Activated CD8-positive, alpha-beta memory T cell treated with anti-CD3 and anti-CD28 coated beads, Interleukin-2, amount 50 U/mL, for 24 hours (primary cell): ENCODE measurements around the gene CX3CL1.

Experiments
- DNase-seq: peaks from one replicate; pipeline ENCODE4 v3.0.0-alpha.2; 2020; ENCODE audit errors: extremely low read depth

CX3CL1 gene

DNA sequence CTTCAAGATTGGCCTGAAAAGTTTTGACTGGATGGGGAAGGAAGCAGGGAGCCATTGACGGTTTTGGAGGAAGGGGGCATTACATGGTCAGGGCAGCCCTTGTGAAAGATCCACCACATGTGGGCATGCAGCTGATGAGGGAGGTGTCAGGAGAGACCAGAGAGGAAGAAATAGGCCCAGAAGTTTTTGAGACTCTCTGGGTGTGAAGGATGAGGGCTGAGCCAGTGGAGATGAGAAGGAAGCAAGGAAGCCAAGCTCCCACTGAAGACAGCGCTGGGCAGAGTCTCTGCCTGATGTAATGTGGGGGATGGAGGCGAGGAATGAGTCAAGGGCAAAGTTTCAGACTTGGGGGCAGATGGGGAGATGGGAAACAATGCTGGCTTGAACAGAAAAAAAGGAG lies 32.8 kb downstream of the CX3CL1 start:
- DNase-seq, result no peak

GRCh38 chr16:57406881-57407280 lies 34.6 kb downstream of the CX3CL1 start:
- DNase-seq, result no peak

- no peak for DNase-seq
Measured at GRCh38 chr16:57407521-57408353, 35.4 kb downstream of the CX3CL1 start.

GRCh38 chr16:57409065-57409464 lies 36.8 kb downstream of the CX3CL1 start:
- no peak for DNase-seq

- DNase-seq, result no peak
Measured at GRCh38 chr16:57409870-57410587, 37.7 kb downstream of the CX3CL1 start.

- DNase-seq, result no peak
Measured at GRCh38 chr16:57411362-57411976, 39.2 kb downstream of the CX3CL1 start.

- DNase-seq, result no peak
Measured at GRCh38 chr16:57412584-57412983, 40.3 kb downstream of the CX3CL1 start.

DNA sequence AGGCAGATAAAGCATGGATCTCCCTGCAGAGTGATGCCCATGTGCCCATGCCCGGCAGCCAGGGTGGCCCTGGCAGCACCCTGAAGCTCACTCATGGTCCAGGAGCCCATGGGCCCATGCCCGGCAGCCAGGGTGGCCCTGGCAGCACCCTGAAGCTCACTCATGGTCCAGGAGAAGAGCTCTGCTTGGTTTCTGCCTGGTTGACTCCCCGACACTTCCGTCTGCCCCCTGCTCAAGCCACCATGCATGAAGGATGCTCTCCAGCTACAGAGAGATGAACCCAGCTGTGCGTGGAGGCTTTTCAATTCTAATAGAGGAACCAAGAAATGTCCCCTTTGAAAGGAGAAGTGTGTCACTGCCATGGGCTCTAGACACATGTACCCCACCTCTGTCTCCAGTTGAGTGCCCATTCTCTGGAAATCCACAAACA lies 41.0 kb downstream of the CX3CL1 start:
- DNase-seq, result no peak

- DNase-seq, result no peak
Measured at GRCh38 chr16:57413733-57414132, 41.4 kb downstream of the CX3CL1 start.

GRCh38 chr16:57416084-57416483 lies 43.8 kb downstream of the CX3CL1 start:
- DNase-seq, result no peak

GRCh38 chr16:57419506-57419905 lies 47.2 kb downstream of the CX3CL1 start:
- DNase-seq, result no peak

GRCh38 chr16:57422026-57422944 lies 50.0 kb downstream of the CX3CL1 start:
- no peak for DNase-seq

DNA sequence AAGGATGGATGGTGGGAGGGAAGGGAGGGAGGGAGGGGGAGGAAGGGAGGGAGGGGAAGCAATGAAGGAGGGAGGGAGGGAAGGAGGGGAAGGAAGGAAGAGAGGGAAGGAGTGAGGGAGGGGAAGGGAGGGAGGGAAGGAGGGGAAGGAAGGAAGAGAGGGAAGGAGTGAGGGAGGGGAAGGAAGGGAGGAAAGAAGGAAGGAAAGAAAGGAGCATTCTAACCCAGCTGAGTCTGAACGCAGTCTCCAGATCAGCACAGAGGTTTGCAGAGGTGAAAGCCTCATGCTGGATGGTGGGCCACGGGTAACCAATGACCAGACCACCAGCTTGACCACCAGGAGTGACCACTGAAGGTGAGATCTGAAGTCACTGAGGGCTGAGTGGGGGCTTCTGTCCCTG lies 50.9 kb downstream of the CX3CL1 start:
- DNase-seq, result no peak

DNA sequence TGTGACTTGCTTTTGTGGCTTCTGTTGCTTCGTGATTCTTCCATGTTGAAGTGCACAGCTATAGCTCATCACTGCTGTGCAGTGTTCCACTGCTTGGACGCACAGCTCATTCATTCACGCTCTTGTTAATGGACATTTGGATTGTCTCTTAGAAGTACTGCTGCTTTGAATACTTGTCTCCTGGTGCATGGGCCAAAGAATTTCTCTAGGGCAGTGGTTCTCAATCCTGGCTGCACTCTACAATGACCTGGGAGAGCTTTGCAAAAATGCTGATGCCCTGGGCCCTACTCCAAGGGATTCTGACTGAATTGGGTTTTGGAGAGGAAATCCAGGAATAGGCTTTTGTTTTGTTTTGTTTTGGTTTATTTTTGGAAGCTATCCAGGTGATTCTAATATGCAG lies 52.3 kb downstream of the CX3CL1 start:
- no peak for DNase-seq

- DNase-seq, result no peak
Measured at GRCh38 chr16:57426356-57426755, 54.1 kb downstream of the CX3CL1 start.

DNA sequence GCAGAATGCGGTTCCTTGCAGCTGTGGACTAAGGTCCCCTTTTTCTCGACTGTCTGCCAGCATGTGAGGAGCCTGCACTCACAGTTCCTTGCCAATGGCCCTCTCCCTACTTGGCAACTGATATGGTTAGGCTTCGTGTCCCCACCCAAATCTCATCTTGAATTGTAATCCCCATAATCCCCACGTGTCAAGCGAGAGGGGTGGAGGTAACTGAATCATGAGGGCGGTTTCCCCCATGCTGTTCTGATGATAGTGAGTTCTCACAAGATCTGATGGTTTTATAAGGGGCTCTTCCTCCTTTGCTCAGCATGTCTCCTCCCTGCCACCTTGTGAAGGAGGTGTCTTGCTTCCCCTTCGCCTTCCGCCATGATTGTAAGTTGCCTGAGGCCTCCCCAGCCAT lies 55.0 kb downstream of the CX3CL1 start:
- DNase-seq, result no peak

DNA sequence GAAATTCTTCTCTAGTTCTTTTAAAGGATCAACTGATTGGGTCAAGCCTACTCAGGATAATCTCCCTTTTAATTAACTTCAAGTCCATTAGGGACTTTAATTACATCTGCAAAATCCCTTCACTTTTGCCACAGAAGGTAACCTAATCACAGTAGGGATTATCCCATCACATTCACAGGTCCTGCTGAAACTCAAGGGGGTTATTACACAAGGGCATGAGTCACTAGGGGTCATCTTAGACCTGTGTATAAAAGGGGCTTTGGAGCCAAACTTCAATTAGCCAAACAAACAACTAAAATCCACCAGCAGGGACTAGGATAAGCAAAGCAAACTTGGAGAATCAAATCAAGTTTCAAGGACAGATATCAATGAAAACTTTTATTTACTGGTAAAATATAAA lies 55.5 kb downstream of the CX3CL1 start:
- DNase-seq, result no peak

- no peak for DNase-seq
Measured at GRCh38 chr16:57430955-57431354, 58.7 kb downstream of the CX3CL1 start.

GRCh38 chr16:57432505-57432904 lies 60.2 kb downstream of the CX3CL1 start:
- DNase-seq, result no peak

- DNase-seq, result no peak
Measured at GRCh38 chr16:57432989-57433388, 60.7 kb downstream of the CX3CL1 start.

- no peak for DNase-seq
Measured at GRCh38 chr16:57434003-57434402, 61.7 kb downstream of the CX3CL1 start.
